ENCODE data around the gene PRPF40A. TPM values are rescaled to one million over a fixed set of nuclear protein-coding genes. Genes with fewer than 3 reads are reported as not detected.
"Not testable (repeated sequence)": the region's sequence is repeated elsewhere in the genome, so short reads cannot be mapped to it uniquely, and the experiment has no call there.

Gene PRPF40A
- polyA plus RNA-seq = 10 to 100 TPM; 26.4 to 88.1 (median 43.5) TPM
- long read RNA-seq, donor 1 = 0 reads
- long read RNA-seq, donor 2 = 0 reads
- long read RNA-seq, donor 3 = 0 reads
- long read RNA-seq, donor 4 = 0 reads
- long read RNA-seq, donor 5 = 0 reads
- long read RNA-seq, donor 6, partial matches to known transcripts = 5 of 15 reads
- long read RNA-seq, donor 6, other reads (novel, unspliced or antisense) = 10 of 15 reads
- long read RNA-seq, donor 7 = 0 reads
- long read RNA-seq, donor 8 = 0 reads
- long read RNA-seq, donor 9 = 0 reads
- long read RNA-seq, donor 10, full-length matches to known transcripts = 3 of 3 reads
- long read RNA-seq, donor 10, partial matches to known transcripts = 0 of 3 reads
- long read RNA-seq, donor 10, other reads (novel, unspliced or antisense) = 0 of 3 reads

DNA sequence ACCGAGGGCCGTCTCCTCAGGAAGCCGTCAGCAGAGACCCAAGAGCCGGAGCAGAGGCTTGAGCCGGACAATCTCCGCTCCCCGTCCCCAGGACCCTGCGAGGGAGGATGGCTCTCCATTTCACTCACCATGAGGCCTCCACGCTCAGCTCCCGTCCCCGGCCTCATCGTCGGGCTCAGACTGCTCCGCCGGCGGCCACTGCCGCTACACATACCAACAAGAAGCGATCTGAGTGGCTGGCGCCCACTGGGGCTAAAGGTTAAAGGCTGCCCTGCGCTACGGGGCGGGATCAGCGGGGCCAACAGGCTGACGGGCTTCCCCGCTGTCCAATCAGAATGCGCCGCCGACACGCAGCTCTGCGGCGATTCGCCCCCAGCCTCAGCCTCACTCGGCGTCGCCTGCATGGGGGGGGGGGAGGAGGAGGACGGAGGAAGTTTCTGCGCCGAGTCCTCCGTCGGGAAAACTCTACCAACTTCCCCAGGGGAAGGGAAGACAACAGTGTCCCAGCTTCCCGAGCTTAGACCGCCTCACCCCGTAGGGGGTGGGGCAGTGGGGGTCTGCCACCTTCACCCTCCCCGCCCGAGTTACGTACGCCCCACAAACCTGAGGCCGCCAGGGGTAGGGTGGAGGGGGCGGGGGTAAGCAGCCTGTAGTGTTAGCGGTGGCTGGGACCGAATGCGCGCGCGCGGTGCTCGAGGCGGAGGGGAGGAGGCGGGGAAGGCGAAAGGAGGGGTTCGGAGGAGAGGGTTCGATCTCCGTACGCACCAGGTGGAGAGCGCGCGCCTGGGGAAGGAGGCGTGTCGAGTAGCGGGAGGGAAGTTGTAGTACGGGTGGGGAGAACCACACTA is at the start of gene PRPF40A:
TSS of gene PRPF40A (minus strand) at position 234 of the 848 bp plus-strand sequence. CDS start at position 212, 22 bp downstream.
- peak within 1 kb of the TSS; percentile 53 to 83 (median 77) for H3K4me3 ChIP-seq (ENCODE audit: low read depth in 1 of 3, low read length in 3 of 3)
- peaks cover 3 to 10% (median 3%) of the 10 kb centered on the region in 3 donors for H3K4me1 ChIP-seq (ENCODE audit: control insufficient read depth in 3 of 3, insufficient read depth in 2 of 3, low read depth in 1 of 3, low read length in 2 of 3)
- peak; percentile 98 to 99 for DNase-seq
- 0 to 1% (median 0%) methylated on average over 63 to 71 of the region's 71 CpGs for WGBS, 3 donors
- H3K27ac ChIP-seq (ENCODE audit: low read depth in 1 of 3, low read length in 2 of 3) = peak within 1 kb of the TSS; percentile 98 to 100 (median 99)
- no peaks in the 10 kb centered on the region for H3K9me3 ChIP-seq (ENCODE audit: control insufficient read depth in 2 of 2, insufficient read depth in 1 of 2, low read depth in 1 of 2, low read length in 1 of 2)
- FAIRE-seq = no peak
- no peaks in the 10 kb centered on the region for H3K27me3 ChIP-seq (ENCODE audit: control insufficient read depth in 3 of 3, insufficient read depth in 3 of 3, low read length in 3 of 3)
- H3K36me3 ChIP-seq (ENCODE audit: control insufficient read depth in 3 of 3, insufficient read depth in 2 of 3, low read depth in 1 of 3, low read length in 3 of 3) = peaks cover 0 to 4% (median 3%) of the 10 kb centered on the region in 3 donors

DNA sequence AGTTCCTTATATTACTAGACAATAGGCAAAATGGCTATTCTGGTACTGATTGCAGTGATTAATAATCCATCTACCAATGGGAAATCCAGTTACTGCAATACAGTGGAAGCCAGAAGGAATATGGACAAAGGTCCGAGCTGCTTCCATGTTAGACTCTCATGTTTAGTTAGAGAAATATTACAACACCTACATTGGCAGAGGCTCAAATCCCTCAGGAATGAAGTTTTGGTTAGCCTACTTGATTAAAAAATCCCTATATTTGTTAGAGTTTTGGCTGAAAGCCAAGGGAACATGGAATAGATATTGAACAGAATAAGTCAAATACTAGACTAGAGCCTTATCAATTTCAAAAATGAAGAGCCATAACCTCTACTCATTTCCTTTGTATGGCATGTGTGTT is 49.7 kb upstream of the PRPF40A start:
- no peaks in the 10 kb centered on the region for H3K9me3 ChIP-seq (ENCODE audit: control insufficient read depth in 2 of 2, insufficient read depth in 1 of 2, low read depth in 1 of 2, low read length in 1 of 2)
- 76 to 92% (median 90%) methylated on average over 1 of the region's 1 CpG for WGBS, 3 donors
- FAIRE-seq = no peak

DNA sequence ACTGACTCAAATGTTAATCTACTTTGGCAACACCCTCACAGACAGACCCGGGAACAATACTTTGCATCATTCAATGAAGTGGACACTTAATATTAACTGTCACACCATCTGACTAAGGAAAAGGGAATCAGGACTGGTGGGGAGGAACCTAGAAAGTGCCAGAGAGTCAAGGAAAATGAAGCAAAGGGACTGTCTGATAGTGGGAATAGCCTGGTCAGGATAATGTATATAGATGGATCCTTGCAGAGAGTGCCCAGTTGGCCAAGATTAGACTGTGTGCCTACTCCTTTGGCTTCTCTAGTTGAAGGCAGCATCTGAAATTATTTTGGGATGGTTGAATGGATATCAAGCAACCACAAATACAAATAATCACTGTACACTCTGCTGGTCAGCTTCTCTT is 46.4 kb upstream of the PRPF40A start:
- no peaks in the 10 kb centered on the region for H3K4me1 ChIP-seq (ENCODE audit: control insufficient read depth in 3 of 3, insufficient read depth in 2 of 3, low read depth in 1 of 3, low read length in 2 of 3)
- H3K4me3 ChIP-seq (ENCODE audit: low read depth in 1 of 3, low read length in 3 of 3) = no peak overlapping the region
- no peak overlapping the region for H3K27ac ChIP-seq (ENCODE audit: low read depth in 1 of 3, low read length in 2 of 3)
- no peaks in the 10 kb centered on the region for H3K27me3 ChIP-seq (ENCODE audit: control insufficient read depth in 3 of 3, insufficient read depth in 3 of 3, low read length in 3 of 3)
- 92 to 97% (median 92%) methylated on average over 1 of the region's 1 CpG for WGBS, 3 donors
- H3K9me3 ChIP-seq (ENCODE audit: control insufficient read depth in 2 of 2, insufficient read depth in 1 of 2, low read depth in 1 of 2, low read length in 1 of 2) = no peaks in the 10 kb centered on the region
- peaks cover 0 to 3% (median 0%) of the 10 kb centered on the region in 3 donors for H3K36me3 ChIP-seq (ENCODE audit: control insufficient read depth in 3 of 3, insufficient read depth in 2 of 3, low read depth in 1 of 3, low read length in 3 of 3)
- DNase-seq (no peak), FAIRE-seq (no peak)

More for the DNA sequence above, 49.7 kb upstream of the PRPF40A start:
- Histone ChIP-seq H3K4me1 (ENCODE audit: control insufficient read depth in 3 of 3, insufficient read depth in 2 of 3, low read depth in 1 of 3, low read length in 2 of 3) (no peaks in the 10 kb centered on the region), H3K36me3 (ENCODE audit: control insufficient read depth in 3 of 3, insufficient read depth in 2 of 3, low read depth in 1 of 3, low read length in 3 of 3) (no peaks in the 10 kb centered on the region), H3K27ac (ENCODE audit: low read depth in 1 of 3, low read length in 2 of 3) (no peak overlapping the region), H3K27me3 (ENCODE audit: control insufficient read depth in 3 of 3, insufficient read depth in 3 of 3, low read length in 3 of 3) (no peaks in the 10 kb centered on the region), H3K4me3 (ENCODE audit: low read depth in 1 of 3, low read length in 3 of 3) (no peak overlapping the region)
- DNase-seq = no peak

DNA sequence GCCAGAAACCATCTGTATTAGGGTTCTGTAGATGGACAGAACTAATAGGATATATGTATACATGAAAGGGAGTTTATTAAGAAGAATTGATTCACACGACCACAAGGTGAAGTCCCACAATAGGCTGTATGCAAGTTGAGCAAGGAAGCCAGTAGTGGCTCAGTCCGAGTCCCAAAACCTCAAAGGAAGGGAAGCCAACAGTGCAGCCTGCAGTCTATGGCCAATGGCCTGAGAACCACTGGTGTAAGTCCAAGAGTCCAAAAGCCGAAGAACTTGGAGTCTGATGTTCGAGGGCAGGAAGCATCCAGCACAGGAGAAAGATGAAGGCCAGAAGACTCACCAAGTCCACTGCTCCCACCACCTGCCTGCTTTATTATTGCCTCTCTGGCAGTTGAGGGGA is 45.9 kb upstream of the PRPF40A start:
- WGBS, 3 donors = 89 to 91% (median 89%) methylated on average over 4 of the region's 4 CpGs
- not testable (repeated sequence) for DNase-seq, FAIRE-seq

DNA sequence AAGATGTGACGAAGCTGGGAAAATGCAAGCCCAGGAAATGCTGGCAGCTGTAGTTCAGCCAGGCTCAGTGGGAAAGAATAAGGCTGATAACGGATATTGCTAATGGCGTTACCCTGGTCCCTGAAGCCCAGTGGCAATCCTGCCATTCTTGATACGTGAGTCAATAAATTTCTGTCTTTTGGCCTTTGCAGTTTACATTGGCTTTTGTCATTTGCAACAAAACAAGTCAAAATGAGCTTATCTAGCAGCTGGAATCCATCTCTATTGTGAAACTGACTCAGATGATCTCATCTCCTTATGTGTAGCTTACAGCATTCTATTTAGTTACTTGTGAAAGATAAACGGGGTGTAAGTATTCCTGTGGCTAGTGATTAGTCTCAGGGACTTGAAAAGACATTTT is 44.9 kb upstream of the PRPF40A start:
- Histone ChIP-seq H3K4me3 (ENCODE audit: low read depth in 1 of 3, low read length in 3 of 3) (no peak overlapping the region), H3K27me3 (ENCODE audit: control insufficient read depth in 3 of 3, insufficient read depth in 3 of 3, low read length in 3 of 3) (no peaks in the 10 kb centered on the region), H3K36me3 (ENCODE audit: control insufficient read depth in 3 of 3, insufficient read depth in 2 of 3, low read depth in 1 of 3, low read length in 3 of 3) (peaks cover 0 to 5% (median 0%) of the 10 kb centered on the region in 3 donors), H3K27ac (ENCODE audit: low read depth in 1 of 3, low read length in 2 of 3) (no peak overlapping the region), H3K9me3 (ENCODE audit: control insufficient read depth in 2 of 2, insufficient read depth in 1 of 2, low read depth in 1 of 2, low read length in 1 of 2) (no peaks in the 10 kb centered on the region), H3K4me1 (ENCODE audit: control insufficient read depth in 3 of 3, insufficient read depth in 2 of 3, low read depth in 1 of 3, low read length in 2 of 3) (no peaks in the 10 kb centered on the region)
- FAIRE-seq = no peak
- 70 to 83% (median 73%) methylated on average over 5 of the region's 5 CpGs for WGBS, 3 donors
- no peak for DNase-seq

More for the DNA sequence above, 45.9 kb upstream of the PRPF40A start:
- H3K27ac ChIP-seq (ENCODE audit: low read depth in 1 of 3, low read length in 2 of 3); H3K36me3 ChIP-seq (ENCODE audit: control insufficient read depth in 3 of 3, insufficient read depth in 2 of 3, low read depth in 1 of 3, low read length in 3 of 3); H3K27me3 ChIP-seq (ENCODE audit: control insufficient read depth in 3 of 3, insufficient read depth in 3 of 3, low read length in 3 of 3); H3K4me3 ChIP-seq (ENCODE audit: low read depth in 1 of 3, low read length in 3 of 3); H3K9me3 ChIP-seq (ENCODE audit: control insufficient read depth in 2 of 2, insufficient read depth in 1 of 2, low read depth in 1 of 2, low read length in 1 of 2); H3K4me1 ChIP-seq (ENCODE audit: control insufficient read depth in 3 of 3, insufficient read depth in 2 of 3, low read depth in 1 of 3, low read length in 2 of 3): not testable (repeated sequence)

DNA sequence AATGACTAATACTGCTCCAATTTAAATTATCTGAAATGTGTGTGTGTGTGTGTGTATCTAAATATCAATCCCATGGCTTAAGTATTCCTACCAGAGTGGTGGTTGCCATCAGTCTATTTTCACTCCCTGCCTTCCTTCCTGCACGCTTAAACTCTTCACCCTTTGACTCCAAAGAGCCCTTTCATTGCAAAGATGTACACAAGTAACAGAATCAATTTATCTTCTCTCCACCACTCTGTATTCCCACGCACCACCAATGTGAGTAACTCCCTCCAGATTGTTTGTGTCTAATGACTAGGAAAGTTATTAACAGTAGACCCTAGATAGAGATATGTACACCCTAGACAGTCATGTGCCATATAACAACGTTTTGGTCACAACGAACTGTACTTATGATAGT is 44.0 kb upstream of the PRPF40A start:
- Histone ChIP-seq H3K27ac (ENCODE audit: low read depth in 1 of 3, low read length in 2 of 3) (no peak overlapping the region), H3K4me1 (ENCODE audit: control insufficient read depth in 3 of 3, insufficient read depth in 2 of 3, low read depth in 1 of 3, low read length in 2 of 3) (no peaks in the 10 kb centered on the region), H3K4me3 (ENCODE audit: low read depth in 1 of 3, low read length in 3 of 3) (no peak overlapping the region), H3K36me3 (ENCODE audit: control insufficient read depth in 3 of 3, insufficient read depth in 2 of 3, low read depth in 1 of 3, low read length in 3 of 3) (peaks cover 0 to 5% (median 0%) of the 10 kb centered on the region in 3 donors), H3K27me3 (ENCODE audit: control insufficient read depth in 3 of 3, insufficient read depth in 3 of 3, low read length in 3 of 3) (no peaks in the 10 kb centered on the region), H3K9me3 (ENCODE audit: control insufficient read depth in 2 of 2, insufficient read depth in 1 of 2, low read depth in 1 of 2, low read length in 1 of 2) (no peaks in the 10 kb centered on the region)
- 75 to 92% (median 89%) methylated on average over 4 of the region's 4 CpGs for WGBS, 3 donors
- FAIRE-seq (no peak), DNase-seq (no peak)

DNA sequence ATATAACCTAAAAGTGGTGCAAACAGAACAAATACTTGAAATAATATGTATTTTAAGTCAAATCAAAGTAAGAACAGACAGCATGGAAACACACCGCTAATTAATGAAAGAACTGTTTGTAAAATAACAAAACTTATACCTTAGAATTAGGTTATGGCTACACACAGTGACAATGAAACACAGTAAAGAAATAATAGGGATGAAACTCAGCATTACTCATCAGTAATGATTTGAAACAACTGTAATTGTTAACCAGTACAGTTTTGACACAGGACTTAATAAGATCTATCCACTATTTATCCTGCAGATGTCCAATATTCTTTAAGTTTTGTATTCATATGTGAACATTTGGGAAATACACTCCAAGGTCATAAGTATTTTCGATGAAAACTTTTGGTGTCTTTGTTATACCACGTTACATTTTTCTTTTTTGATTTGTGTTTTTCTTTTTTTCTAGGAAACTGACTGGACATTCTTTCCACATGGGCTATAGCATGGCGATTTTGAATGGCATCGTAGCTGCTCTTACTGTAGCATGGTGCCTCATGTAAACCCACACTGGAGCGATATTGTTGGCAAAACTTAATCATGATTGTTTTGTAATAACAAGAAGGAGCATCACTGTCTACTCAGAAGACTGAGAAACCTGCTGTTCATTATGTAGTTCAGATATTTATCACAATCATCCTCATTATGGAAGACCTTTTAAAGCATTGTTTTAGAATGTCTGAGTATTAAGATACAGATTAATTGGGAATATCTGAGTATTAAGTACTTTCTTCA is 42.2 kb upstream of the PRPF40A start:
- DNase-seq (no peak), FAIRE-seq (peak; percentile 36)
- H3K36me3 ChIP-seq (ENCODE audit: control insufficient read depth in 3 of 3, insufficient read depth in 2 of 3, low read depth in 1 of 3, low read length in 3 of 3) = peaks cover 0 to 8% (median 7%) of the 10 kb centered on the region in 3 donors
- 89 to 94% (median 93%) methylated on average over 6 of the region's 6 CpGs for whole genome bisulfite sequencing, 3 donors
- H3K9me3 ChIP-seq (ENCODE audit: control insufficient read depth in 2 of 2, insufficient read depth in 1 of 2, low read depth in 1 of 2, low read length in 1 of 2) = no peaks in the 10 kb centered on the region
- H3K4me1 ChIP-seq (ENCODE audit: control insufficient read depth in 3 of 3, insufficient read depth in 2 of 3, low read depth in 1 of 3, low read length in 2 of 3) = no peaks in the 10 kb centered on the region
- H3K4me3 ChIP-seq (ENCODE audit: low read depth in 1 of 3, low read length in 3 of 3) = no peak overlapping the region
- H3K27me3 ChIP-seq (ENCODE audit: control insufficient read depth in 3 of 3, insufficient read depth in 3 of 3, low read length in 3 of 3) = no peaks in the 10 kb centered on the region
- no peak overlapping the region for H3K27ac ChIP-seq (ENCODE audit: low read depth in 1 of 3, low read length in 2 of 3)

DNA sequence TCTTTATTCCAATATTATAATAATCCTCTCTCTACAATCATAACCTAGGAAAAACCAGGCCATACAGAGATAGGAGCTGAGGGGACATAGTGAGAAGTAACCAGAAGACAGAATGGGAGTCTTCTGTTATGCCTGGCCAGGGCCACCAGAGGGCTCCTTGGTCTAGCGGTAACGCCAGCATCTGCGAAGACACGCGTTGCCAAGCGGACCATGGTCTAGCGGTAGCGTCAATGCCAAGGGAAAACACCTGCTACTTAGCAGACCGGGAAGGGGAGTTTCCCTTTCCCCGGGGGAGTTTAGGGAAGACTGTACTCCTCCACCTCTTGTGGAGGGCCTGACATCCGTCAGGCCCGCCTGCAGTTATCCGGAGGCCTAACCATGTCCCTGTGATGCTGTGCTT is 37.8 kb upstream of the PRPF40A start:
- DNase-seq (no peak), FAIRE-seq (no peak)
- peaks cover 0 to 11% (median 4%) of the 10 kb centered on the region in 3 donors for H3K36me3 ChIP-seq (ENCODE audit: control insufficient read depth in 3 of 3, insufficient read depth in 2 of 3, low read depth in 1 of 3, low read length in 3 of 3)
- no peak overlapping the region for H3K27ac ChIP-seq (ENCODE audit: low read depth in 1 of 3, low read length in 2 of 3)
- no peaks in the 10 kb centered on the region for H3K9me3 ChIP-seq (ENCODE audit: control insufficient read depth in 2 of 2, insufficient read depth in 1 of 2, low read depth in 1 of 2, low read length in 1 of 2)
- no peaks in the 10 kb centered on the region for H3K4me1 ChIP-seq (ENCODE audit: control insufficient read depth in 3 of 3, insufficient read depth in 2 of 3, low read depth in 1 of 3, low read length in 2 of 3)
- no peaks in the 10 kb centered on the region for H3K27me3 ChIP-seq (ENCODE audit: control insufficient read depth in 3 of 3, insufficient read depth in 3 of 3, low read length in 3 of 3)
- WGBS, 3 donors = 90 to 94% (median 93%) methylated on average over 13 of the region's 13 CpGs
- no peak overlapping the region for H3K4me3 ChIP-seq (ENCODE audit: low read depth in 1 of 3, low read length in 3 of 3)

Measured in small intestine (tissue), 16 donors.